ENCODE measurements around the gene NEGR1.

The NEGR1 gene

GRCh38 chr1:72105201-72105600, 177.1 kb downstream of the NEGR1 start:
- ChIA-PET CTCF (no interaction called here), POLR2A (ENCODE audit: low non-redundant PET) (no interaction called here)
- no peak for DNase-seq (ENCODE audit: low spot score)
- TF ChIP-seq CTCF (conservative IDR thresholded peaks at IDR 0.05; ENCODE audit: low read depth) = no peak
- no peak overlapping the region for H3K27ac ChIP-seq

GRCh38 chr1:72101840-72102632, 180.3 kb downstream of the NEGR1 start:
- no peak for DNase-seq (ENCODE audit: low spot score)
- no peak overlapping the region for H3K27ac ChIP-seq
- POLR2A ChIA-PET (ENCODE audit: low non-redundant PET) = no interaction called here
- CTCF ChIA-PET = no interaction called here
- TF ChIP-seq CTCF (conservative IDR thresholded peaks at IDR 0.05; ENCODE audit: low read depth) = no peak

- no peak overlapping the region for H3K27ac ChIP-seq
- ChIA-PET CTCF (interaction anchor here (0.9 kb wide), 1 partner anchor 18 kb away, joined by 3 read pairs; no protein-coding TSS in a partner anchor), POLR2A (ENCODE audit: low non-redundant PET) (no interaction called here)
- TF ChIP-seq CTCF (conservative IDR thresholded peaks at IDR 0.05; ENCODE audit: low read depth) = no peak
- DNase-seq (ENCODE audit: low spot score) = no peak
Observed at GRCh38 chr1:72100771-72101170, 181.6 kb downstream of the NEGR1 start.

- DNase-seq (ENCODE audit: low spot score) = no peak
- no peak for TF ChIP-seq CTCF (conservative IDR thresholded peaks at IDR 0.05; ENCODE audit: low read depth)
- ChIA-PET CTCF (no interaction called here), POLR2A (ENCODE audit: low non-redundant PET) (no interaction called here)
- no peak overlapping the region for H3K27ac ChIP-seq
Observed at GRCh38 chr1:72097851-72098570, 184.3 kb downstream of the NEGR1 start.

GRCh38 chr1:72094209-72094608, 188.1 kb downstream of the NEGR1 start:
- CTCF ChIA-PET = interaction anchor here (0.6 kb wide), 1 partner anchor 31 kb away, joined by 3 read pairs; no protein-coding TSS in a partner anchor
- no peak overlapping the region for H3K27ac ChIP-seq
- POLR2A ChIA-PET (ENCODE audit: low non-redundant PET) = no interaction called here

GRCh38 chr1:72086394-72086793, 195.9 kb downstream of the NEGR1 start:
- no peak for TF ChIP-seq CTCF (conservative IDR thresholded peaks at IDR 0.05; ENCODE audit: low read depth)
- ChIA-PET CTCF (no interaction called here), POLR2A (ENCODE audit: low non-redundant PET) (interaction anchor here (0.6 kb wide), 1 partner anchor 23 kb away, joined by 7 read pairs; no protein-coding TSS in a partner anchor)
- H3K27ac ChIP-seq = no peak overlapping the region
- DNase-seq (ENCODE audit: low spot score) = no peak

More at GRCh38 chr1:72094209-72094608, 188.1 kb downstream of the NEGR1 start:
- DNase-seq (ENCODE audit: low spot score) = no peak
- no peak for TF ChIP-seq CTCF (conservative IDR thresholded peaks at IDR 0.05; ENCODE audit: low read depth)

All from RWPE1 (cell line).